H4 (cell line): ENCODE results near the gene TPGS1. TPM values are rescaled to one million over a fixed set of nuclear protein-coding genes. Genes with fewer than 3 reads are reported as not detected.

Source experiments
- DNase-seq: peaks from one replicate; pipeline ENCODE4 v3.0.0-alpha.2; 2015; ENCODE audit warnings: low spot score
- total RNA-seq: library from RNA; depleted of rRNA; stranded (reverse); fragments of >200 nt; shearing (Covaris generic); gene quantifications from 2 replicates; pipeline ENCODE4 v1.2.3, GENCODE V29; 2014

The TPGS1 gene
- total RNA-seq, 1 experiment from 2014 or later = 28.3 TPM

DNA sequence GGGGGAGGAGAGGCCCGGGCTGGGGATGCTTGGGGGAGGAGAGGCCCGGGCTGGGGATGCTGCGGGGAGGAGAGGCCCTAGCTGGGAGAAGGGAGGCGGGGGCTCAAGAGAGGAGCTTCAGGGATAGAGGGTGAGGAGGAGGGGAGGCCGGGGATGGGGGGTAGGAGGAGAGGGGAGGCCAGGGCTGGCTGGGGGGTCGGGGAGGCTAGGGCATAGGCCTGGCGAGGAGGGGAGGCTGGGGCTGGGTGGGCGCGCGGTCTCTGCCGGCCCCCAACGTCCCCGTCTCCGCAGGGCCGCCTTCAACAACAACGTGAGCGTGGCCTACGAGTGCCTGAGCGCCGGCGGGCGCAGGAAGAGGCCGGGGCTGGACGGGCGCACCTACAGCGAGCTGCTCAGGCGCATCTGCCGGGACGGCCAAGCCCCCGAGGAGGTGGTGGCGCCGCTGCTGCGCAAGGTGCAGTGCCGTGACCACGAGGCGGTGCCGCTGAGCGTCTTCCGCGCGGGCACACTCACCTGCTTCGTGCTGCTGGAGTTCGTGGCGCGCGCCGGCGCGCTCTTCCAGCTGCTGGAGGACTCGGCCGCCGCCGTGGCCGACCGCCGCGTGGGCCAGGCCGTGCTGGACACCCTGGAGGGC is 11.4 kb downstream of the TPGS1 start:
- no peak for DNase-seq

GRCh38 chr19:519449-519865 is 12.2 kb downstream of the TPGS1 start:
- no peak for DNase-seq

GRCh38 chr19:522726-523125 is 15.4 kb downstream of the TPGS1 start:
- no peak for DNase-seq

DNA sequence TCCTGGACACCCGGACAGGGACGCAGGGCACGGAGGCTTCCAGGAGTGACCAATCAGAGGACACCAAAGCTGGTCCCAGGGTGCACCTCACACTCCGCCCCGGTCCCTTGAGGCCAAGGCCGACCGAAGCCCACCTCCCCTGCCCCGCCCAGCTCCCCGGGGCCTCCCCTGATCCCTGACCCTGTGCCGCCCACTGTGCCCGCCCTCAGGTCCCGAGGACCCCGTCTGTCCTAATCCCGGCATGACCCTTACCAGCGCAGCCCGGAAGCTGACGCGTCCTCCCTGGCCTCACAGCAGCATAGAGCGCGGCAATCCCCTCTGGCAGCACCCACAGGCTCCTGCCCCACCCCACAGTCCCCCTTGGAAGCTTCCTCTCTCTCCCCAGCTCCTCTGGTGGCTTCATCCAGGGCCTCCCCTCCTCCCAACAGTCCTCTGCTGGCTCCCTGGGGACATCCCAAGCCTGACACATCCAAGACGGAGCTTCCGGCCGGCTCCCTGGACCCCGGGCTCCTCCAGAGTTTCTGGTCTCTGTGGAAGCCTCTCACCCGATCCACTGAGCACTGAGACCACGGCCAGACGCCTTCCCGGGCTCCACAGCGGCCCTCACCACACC is 16.9 kb downstream of the TPGS1 start:
- DNase-seq = no peak

DNA sequence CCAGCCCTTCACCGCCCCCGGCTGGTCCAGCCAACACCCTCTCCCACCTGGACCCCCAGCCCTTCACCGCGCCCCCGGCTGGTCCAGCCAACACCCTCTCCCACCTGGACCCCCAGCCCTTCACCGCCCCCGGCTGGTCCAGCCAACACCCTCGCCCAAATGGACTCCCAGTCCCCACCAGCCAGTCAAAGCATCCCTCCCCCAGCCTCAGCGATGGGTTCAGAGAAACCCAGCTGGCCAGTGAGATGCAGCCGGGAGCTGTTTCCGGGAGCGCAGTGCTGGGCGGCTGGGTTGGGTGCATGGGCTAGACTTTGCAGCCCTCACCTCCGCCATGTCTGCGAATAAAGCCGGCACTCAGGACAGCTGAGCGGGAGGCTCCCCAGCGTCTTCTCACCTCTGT is 17.7 kb downstream of the TPGS1 start:
- no peak for DNase-seq

DNA sequence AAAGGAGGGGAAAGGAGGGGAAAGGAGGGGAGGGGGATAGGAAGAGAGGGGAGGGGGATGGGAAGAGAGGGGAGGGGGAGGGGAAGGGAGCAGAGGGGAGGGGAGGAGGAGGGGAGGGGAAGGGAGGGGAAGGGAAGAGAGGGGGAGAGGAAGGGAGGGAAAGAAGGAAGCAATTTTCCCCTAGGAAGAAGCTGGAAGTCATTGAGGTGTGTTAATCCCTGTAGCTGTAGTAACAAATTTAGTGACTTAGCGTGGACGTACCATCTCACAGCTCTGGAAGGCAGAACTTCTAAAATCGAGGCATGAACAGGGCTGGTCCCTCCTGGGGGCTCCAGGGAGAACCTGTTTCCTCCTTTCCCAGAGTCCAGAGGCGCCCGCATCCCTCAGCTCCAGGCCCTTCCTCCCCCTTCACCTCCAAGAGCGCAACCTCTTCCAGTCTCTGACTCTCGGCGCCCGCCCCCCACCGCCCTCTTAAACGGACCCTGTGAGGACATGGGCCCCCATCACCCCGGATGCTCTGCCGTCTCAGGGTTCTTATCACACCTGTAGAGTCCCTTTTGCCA is 18.6 kb downstream of the TPGS1 start:
- DNase-seq = no peak

DNA sequence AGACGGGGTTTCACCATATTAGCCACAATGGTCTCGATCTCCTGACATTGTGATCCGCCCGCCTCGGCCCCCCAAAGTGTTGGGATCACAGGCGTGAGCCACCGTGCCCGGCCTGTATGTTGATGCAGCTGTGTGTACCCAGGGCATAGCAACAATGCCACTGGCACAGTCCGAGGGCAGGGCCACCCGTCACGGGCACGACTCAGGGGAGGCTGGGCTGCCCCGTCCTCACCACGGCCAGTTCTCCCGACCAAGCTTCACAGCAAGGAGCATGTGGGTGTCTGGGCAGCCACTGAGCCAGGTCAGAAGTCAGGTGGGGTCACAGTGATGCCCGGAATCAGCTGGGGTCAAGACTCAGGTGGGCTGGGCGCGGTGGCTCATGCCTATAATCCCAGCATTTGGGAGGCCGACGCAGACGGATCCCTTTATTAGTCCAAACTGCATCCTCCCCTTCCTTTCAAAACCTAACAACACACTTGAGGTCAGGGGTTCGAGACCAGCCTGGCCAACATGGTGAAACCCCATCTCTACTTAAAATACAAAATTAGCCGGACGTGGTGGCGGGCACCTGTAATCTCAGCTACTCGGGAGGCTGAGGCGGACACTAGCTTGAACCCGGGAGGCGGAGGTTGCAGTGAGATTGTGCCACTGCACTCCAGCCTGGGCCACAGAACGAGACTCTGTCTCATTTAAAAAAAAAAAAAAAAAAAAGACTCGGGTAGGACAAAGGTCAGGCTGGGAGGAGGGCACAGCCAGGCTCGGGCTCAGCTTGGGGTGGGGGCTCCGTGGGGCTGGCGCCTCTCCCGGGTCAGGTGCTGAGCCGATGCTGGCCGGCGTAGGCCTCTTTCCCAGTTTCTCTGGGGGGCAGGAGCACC is 23.1 kb downstream of the TPGS1 start:
- DNase-seq = no peak

- peak; percentile 64 for DNase-seq
Observed at GRCh38 chr19:531009-531752, 23.9 kb downstream of the TPGS1 start.

DNA sequence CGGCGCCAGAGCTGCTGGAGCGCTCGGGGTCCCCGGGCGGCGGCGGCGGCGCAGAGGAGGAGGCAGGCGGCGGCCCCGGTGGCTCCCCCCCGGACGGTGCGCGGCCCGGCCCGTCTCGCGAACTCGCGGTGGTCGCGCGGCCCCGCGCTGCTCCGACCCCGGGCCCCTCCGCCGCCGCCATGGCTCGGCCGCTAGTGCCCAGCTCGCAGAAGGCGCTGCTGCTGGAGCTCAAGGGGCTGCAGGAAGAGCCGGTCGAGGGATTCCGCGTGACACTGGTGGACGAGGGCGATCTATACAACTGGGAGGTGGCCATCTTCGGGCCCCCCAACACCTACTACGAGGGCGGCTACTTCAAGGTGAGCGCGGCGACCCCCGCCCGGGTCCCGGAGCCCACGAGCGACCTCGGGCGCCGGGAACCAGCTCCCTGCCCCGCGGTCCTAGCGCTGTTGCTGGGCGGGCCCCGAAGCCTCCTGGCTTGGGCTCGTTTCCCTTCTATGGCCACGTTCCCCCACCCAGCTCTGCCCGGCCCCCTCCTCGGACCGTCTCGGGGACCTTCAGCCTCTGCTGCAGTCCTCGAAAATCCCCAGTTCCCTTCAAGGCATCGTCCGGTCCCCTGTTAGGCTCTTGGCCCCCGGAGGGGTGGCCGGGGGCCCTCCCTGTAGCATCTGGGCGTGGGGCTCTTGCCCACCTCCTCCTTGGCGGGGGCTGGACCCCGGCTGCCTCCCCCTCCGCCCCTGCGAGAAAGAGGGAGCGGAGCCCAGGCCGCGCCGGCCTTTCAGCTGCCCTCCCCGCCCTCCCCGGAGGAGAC is 24.7 kb downstream of the TPGS1 start, which contains the start of gene CDC34:
Gene CDC34 (plus strand): TSS at position 8 of the 808 bp plus-strand sequence. CDS start 172 bp downstream, at position 180.
- DNase-seq = no peak

DNA sequence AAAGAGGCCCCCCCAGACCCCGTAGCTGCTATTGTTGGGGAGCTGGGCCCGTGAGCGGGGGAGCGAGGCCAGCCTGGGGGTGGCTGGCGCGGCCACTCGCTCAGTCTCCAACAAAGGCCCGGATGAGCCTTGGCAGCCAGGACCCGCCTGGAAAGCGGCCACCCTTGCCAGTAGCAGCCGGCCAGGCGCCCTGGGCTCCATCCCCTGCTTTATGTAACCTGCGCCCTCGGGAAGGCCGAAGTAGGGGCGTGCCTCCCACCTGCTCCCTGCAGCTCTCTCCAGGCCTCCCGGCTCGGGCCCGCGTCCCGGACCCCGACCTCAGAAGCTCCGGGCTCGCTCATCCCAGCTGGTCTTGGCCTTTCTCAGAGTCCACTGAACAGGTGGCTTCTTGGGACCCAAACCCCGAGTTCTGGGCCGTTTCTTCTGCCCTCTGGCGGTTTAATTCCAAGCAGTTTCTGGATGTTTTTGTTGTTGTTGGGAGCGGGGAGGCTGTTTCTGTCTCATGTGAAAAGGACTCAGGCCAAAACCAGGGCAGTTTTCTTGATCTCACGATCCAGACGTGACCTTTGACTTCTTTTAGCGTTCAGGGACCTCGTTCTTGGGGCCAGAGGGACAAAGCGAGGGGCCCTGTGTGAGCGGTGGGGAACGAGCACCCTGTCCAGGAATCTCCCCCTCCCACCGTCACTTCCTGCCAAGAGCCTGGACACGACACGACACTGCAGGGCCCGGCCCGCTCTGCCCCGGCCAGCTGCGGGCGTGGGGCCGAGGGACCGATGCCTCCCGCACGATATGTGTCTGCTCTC is 25.5 kb downstream of the TPGS1 start:
- DNase-seq = no peak

GRCh38 chr19:533364-534058 is 26.2 kb downstream of the TPGS1 start:
- DNase-seq = no peak

- DNase-seq = no peak
Observed at GRCh38 chr19:534088-534487, 26.8 kb downstream of the TPGS1 start.

DNA sequence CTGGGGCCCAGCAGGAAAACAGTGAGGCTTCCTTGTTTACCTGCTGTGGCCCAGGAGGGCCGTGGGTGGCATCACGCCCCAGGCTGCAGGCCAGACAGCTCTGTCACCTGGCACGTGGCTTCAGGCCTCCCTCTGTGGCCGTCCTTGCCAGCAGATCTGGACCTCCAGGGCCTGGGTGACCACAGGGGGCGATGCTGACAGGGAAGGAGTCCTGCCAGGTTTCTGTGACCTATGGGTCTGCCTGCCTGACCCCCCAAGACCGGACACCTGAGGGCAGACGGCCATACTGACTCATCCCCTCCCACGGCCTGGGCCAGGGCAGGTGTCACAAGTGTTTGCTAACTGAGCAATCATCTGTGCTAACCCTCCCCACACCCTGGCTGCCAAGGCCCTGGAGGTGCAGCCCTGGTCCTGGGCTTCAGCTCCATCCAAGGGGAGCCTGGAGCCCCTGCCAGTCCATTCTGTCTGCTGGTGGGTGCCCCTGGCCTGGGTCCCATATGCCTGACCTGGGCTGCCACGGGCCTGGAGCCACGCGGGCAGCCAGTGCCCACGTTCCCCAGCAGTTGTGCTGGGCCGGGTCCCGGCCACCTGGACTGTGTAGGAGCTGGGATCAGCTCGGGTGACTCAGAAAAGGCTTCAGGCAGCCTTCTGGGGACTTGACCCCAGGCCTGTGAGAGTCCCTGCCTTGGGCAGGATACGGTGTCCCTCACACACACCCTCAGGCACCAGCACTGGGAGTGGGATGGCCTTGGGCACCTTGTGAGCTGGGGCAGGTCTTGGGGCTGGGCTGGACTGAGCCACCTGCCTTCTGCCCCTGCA is 27.9 kb downstream of the TPGS1 start:
- DNase-seq = no peak

DNA sequence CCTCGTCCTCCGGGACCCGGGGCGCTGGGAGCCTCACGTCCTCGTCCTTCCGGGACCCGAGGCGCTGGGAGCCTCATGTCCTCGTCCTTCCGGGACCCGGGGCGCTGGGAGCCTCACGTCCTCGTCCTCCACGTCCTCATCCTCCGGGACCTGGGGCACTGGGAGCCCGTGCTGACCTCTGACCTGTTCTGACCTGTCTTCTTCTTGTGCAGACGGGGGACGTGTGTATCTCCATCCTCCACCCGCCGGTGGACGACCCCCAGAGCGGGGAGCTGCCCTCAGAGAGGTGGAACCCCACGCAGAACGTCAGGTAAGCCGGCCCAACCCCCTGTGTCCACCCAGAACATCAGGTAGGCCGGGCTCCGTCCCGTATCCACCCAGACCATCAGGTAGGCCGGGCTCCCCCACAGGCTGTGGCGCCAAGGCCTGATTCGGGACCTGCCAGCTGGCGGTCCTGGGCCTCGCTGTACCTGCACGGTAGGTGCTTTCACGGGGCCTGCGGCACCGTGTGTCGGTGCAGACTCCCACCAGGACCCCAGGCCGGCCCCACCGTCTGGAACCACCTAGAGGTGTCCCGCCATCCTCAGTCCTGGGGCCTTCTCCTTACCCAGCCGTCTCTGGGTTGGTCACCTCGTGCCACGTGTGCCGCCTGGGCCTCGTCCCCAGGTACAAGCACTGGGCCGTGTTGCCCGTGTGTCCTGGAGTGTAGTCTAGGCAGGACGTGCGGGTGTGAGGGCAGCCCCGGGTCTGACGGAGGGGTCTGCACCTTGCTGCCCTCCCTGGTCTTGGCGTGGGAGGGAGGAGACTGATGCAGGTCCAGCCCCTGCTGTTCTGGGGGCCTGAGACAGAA is 29.0 kb downstream of the TPGS1 start:
- DNase-seq = no peak

GRCh38 chr19:536881-537404 is 29.6 kb downstream of the TPGS1 start:
- DNase-seq = no peak

DNA sequence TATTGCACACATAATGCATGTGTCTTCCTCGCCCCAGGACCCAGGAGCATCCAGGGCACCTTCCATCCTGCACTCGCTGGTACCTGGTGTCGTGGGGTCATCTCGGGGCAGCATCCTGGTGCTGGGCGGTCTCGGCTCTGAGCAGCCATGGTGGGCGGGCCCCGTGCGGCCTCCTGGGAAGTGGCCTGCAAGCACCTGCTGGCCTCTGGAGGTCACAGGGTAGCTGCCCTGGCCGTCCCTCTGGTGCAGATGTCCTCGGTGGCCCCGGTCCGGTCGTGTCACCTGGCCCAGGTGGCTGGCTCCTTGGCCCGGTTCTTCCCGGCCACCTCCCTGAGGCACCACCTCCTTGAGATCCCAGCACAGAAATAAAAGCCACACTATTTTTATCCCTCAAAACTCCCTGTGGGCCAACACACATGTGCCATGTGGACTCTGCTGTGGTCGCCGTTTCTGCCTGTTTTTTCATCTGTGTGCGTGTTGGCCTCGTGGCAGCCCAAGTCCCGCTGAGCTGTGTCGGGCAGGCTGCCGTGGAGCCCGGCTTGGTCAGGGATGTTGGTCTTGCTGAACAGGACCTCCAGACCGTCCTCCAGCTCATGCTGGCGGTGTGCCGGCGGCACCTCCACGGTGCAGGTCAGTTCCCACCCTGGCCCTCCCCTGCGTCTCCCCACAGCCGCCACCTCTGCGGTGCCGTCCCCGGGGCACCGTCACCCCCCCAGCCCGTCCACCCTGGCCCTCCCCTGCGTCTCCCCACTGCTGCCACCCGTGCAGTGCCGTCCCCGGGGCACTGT is 31.5 kb downstream of the TPGS1 start:
- DNase-seq = no peak
